ENCODE results near the gene LAMB4. TPM values are rescaled to one million over a fixed set of nuclear protein-coding genes. Genes with fewer than 3 reads are reported as not detected.

LAMB4 gene
- total and polyA plus RNA-seq, 2 donors (not counting 1 experiment from before 2014, with no cell fraction given): not detected

DNA sequence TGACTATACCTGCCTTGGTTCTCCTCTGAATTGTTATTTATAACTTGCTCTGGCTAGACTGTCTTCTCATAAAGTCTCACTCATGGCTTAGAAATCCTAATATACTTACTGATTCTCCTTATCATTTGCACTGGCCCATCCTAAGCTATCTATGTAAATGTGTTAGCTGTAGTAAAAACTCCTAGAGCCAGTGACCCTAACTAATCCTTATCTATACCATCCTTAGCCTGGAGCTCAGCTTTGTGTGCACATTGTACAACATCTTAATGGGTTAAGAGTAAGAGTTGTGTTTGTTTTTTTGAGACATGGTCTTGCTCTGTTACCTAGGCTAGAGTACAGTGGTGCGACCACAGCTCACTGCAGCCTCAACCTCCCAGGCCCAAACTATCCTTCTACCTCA lies 40.8 kb downstream of the LAMB4 start:
- no peak overlapping the region for H3K4me2 ChIP-seq (replicated peaks; ENCODE audit: low read depth, low read length, poor library complexity, severe bottlenecking)
- no CpG with 5 or more reads among the region's 1 CpG for WGBS (ENCODE audit: insufficient coverage)
- no peak overlapping the region for H3K9ac ChIP-seq (ENCODE audit: low read length)
- ChIA-PET CTCF (no interaction called here), POLR2A (no interaction called here)
- Mint-ChIP-seq H3K27ac (no peak overlapping the region), H3K27me3 (peaks cover 31% of the 10 kb centered on the region), H3K4me3 (no peak overlapping the region), H3K4me1 (no peaks in the 10 kb centered on the region), H3K9me3 (ENCODE audit: insufficient read depth) (no peaks in the 10 kb centered on the region)
- H3K27me3 ChIP-seq (replicated peaks in 1 of 4; ENCODE audit: control extremely low read depth in 1 of 4, control insufficient read depth in 3 of 4, insufficient read depth in 4 of 4, low read length in 3 of 4): no peaks in the 10 kb centered on the region
- DNase-seq (no peak), ATAC-seq (ENCODE audit: low read depth) (no peak)
- H3K4me3 ChIP-seq (ENCODE audit: control extremely low read depth in 1 of 5, extremely low read depth in 1 of 5, insufficient read depth in 1 of 5, low read depth in 2 of 5, low read length in 4 of 5): no peak overlapping the region
- no peaks in the 10 kb centered on the region for H3K79me2 ChIP-seq (ENCODE audit: control insufficient read depth, insufficient read depth, low read length)
- no peaks in the 10 kb centered on the region for H3K36me3 ChIP-seq (replicated peaks in 1 of 2; ENCODE audit: control extremely low read depth in 1 of 2, control insufficient read depth in 1 of 2, extremely low read depth in 1 of 2, insufficient read depth in 2 of 2, low read length in 1 of 2)
- no peaks in the 10 kb centered on the region for H3K9me3 ChIP-seq (ENCODE audit: control extremely low read depth in 1 of 3, control insufficient read depth in 2 of 3, insufficient read depth in 1 of 3, low read length in 2 of 3)
- no peak overlapping the region for H3K27ac ChIP-seq (ENCODE audit: low read length in 2 of 2)
- intact Hi-C loops (cut with micrococcal nuclease): no loop called here
- H2AFZ ChIP-seq (ENCODE audit: insufficient read depth, low read depth, low read length, poor library complexity, severe bottlenecking): no peak overlapping the region
- H3K4me1 ChIP-seq (ENCODE audit: control insufficient read depth in 2 of 2, insufficient read depth in 2 of 2, low read length in 2 of 2): no peaks in the 10 kb centered on the region
- no peak for TF ChIP-seq EZH2 (IDR thresholded peaks at IDR 0.05; ENCODE audit: borderline replicate concordance, insufficient read depth, low read depth, low read length, poor library complexity, severe bottlenecking)
- no peaks in the 10 kb centered on the region for H4K20me1 ChIP-seq (ENCODE audit: control insufficient read depth, insufficient read depth, low read length, poor library complexity, severe bottlenecking)

DNA sequence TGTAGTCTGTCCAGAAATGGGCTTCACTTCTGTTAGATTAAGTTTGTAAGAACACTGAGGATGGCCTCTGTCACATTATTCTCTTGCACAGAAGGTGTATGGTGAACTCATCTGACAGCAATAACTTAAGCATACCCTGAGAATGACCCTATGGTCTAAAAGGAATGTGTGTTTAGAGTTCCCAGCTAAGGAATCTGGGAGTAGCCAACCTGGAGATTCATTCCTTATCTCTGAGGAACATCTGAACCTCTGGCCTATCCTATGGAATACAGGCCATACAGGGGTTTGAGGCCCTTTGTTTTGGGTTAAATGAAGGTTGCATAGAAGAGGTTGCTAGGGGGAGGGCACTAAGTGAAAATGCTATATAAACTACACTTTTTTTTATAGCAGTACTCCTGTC lies 41.4 kb downstream of the LAMB4 start:
- intact Hi-C loops (cut with micrococcal nuclease): no loop called here
- H3K27me3 Mint-ChIP-seq: peaks cover 26% of the 10 kb centered on the region
- H2AFZ ChIP-seq (ENCODE audit: insufficient read depth, low read depth, low read length, poor library complexity, severe bottlenecking): no peak overlapping the region
- no peaks in the 10 kb centered on the region for H3K4me1 ChIP-seq (ENCODE audit: control insufficient read depth in 2 of 2, insufficient read depth in 2 of 2, low read length in 2 of 2)
- ChIA-PET CTCF (no interaction called here), POLR2A (no interaction called here)
- no peaks in the 10 kb centered on the region for H3K9me3 Mint-ChIP-seq (ENCODE audit: insufficient read depth)
- H3K4me2 ChIP-seq (replicated peaks; ENCODE audit: low read depth, low read length, poor library complexity, severe bottlenecking): no peak overlapping the region
- H3K4me1 Mint-ChIP-seq: no peaks in the 10 kb centered on the region
- ATAC-seq (ENCODE audit: low read depth) (no peak), DNase-seq (no peak)
- no peaks in the 10 kb centered on the region for H3K9me3 ChIP-seq (ENCODE audit: control extremely low read depth in 1 of 3, control insufficient read depth in 2 of 3, insufficient read depth in 1 of 3, low read length in 2 of 3)
- no peak overlapping the region for H3K27ac Mint-ChIP-seq
- H3K27me3 ChIP-seq (replicated peaks in 1 of 4; ENCODE audit: control extremely low read depth in 1 of 4, control insufficient read depth in 3 of 4, insufficient read depth in 4 of 4, low read length in 3 of 4): no peaks in the 10 kb centered on the region
- no peak overlapping the region for H3K4me3 Mint-ChIP-seq
- TF ChIP-seq EZH2 (IDR thresholded peaks at IDR 0.05; ENCODE audit: borderline replicate concordance, insufficient read depth, low read depth, low read length, poor library complexity, severe bottlenecking): no peak
- TF ChIP-seq, protein P1, sequence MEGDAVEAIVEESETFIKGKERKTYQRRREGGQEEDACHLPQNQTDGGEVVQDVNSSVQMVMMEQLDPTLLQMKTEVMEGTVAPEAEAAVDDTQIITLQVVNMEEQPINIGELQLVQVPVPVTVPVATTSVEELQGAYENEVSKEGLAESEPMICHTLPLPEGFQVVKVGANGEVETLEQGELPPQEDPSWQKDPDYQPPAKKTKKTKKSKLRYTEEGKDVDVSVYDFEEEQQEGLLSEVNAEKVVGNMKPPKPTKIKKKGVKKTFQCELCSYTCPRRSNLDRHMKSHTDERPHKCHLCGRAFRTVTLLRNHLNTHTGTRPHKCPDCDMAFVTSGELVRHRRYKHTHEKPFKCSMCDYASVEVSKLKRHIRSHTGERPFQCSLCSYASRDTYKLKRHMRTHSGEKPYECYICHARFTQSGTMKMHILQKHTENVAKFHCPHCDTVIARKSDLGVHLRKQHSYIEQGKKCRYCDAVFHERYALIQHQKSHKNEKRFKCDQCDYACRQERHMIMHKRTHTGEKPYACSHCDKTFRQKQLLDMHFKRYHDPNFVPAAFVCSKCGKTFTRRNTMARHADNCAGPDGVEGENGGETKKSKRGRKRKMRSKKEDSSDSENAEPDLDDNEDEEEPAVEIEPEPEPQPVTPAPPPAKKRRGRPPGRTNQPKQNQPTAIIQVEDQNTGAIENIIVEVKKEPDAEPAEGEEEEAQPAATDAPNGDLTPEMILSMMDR (IDR thresholded peaks at IDR 0.05): no peak
- H3K27ac ChIP-seq (ENCODE audit: low read length in 2 of 2): no peak overlapping the region
- H3K9ac ChIP-seq (ENCODE audit: low read length): no peak overlapping the region
- no peaks in the 10 kb centered on the region for H3K36me3 ChIP-seq (replicated peaks in 1 of 2; ENCODE audit: control extremely low read depth in 1 of 2, control insufficient read depth in 1 of 2, extremely low read depth in 1 of 2, insufficient read depth in 2 of 2, low read length in 1 of 2)
- H3K79me2 ChIP-seq (ENCODE audit: control insufficient read depth, insufficient read depth, low read length): no peaks in the 10 kb centered on the region
- no peak overlapping the region for H3K4me3 ChIP-seq (ENCODE audit: control extremely low read depth in 1 of 5, extremely low read depth in 1 of 5, insufficient read depth in 1 of 5, low read depth in 2 of 5, low read length in 4 of 5)
- no peaks in the 10 kb centered on the region for H4K20me1 ChIP-seq (ENCODE audit: control insufficient read depth, insufficient read depth, low read length, poor library complexity, severe bottlenecking)
